DMS153 treated with DMSO at 0.1 percent for 48 hours (cell line): ENCODE measurements around the gene GLT1D1.
"Not testable (repeated sequence)": the region's sequence is repeated elsewhere in the genome, so short reads cannot be mapped to it uniquely, and the experiment has no call there.

Source experiments
- DNase-seq: peaks from one replicate; lab custom pipeline; 2025; ENCODE audit not compliant: unreplicated experiment; lab: John Stamatoyannopoulos, UW

The GLT1D1 gene

DNA sequence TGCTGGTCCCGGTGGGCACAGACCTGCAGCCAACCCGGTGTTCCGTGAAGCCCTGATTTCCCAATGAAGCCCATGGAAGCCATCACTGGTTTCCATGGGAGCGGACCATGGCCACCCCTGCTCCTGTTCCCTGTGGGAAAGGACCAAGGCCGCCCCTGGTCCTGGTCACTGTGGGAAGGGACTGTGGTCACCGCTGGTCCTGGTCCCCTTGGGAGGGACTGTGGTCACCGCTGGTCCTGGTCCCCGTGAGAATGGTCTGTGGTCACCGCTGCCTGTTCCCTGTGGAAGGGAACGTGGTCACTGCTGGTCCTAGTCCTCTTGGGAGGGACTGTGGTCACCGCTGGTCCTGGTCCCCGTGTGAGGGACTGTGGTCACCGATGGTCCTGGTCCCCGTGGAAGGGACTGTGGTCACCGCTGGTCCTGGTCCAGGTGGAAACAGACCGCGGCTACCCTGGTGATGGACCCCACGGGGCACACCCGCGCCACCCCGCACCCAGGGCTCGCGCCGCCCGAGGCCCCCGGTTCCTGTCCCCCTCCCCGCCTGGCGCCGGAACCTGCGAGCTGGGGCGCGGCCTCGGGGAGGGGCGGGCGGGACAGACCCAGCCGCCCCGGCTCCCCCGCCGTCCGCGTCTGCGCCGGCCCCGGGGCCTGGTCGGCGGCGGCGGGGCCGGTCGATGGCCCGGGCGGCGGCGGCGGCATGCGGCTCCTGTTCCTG, at the start of gene GLT1D1:
TSS of gene GLT1D1 (plus strand) at position 594 of the 715 bp plus-strand sequence. CDS start at position 698, 104 bp downstream.
- no peak for DNase-seq

DNA sequence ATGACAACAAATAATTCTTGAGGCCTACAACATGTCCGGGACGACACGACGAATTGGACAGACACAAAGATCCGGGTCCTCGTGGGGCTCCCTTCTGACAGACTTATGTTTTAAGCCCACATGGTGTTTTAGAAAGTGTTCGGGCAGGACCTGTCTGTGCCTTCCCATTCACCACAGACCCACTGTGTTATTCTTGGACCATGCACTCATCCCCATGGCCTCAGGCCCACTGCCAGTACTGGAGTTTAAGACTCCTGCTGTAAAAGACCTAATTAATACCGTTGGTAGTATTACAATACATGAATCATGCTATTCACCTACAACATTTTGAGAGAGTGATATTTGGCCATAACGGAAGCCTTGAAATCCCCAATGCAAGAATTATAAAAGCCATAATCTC, 49.5 kb upstream of the GLT1D1 start:
- no peak for DNase-seq

DNA sequence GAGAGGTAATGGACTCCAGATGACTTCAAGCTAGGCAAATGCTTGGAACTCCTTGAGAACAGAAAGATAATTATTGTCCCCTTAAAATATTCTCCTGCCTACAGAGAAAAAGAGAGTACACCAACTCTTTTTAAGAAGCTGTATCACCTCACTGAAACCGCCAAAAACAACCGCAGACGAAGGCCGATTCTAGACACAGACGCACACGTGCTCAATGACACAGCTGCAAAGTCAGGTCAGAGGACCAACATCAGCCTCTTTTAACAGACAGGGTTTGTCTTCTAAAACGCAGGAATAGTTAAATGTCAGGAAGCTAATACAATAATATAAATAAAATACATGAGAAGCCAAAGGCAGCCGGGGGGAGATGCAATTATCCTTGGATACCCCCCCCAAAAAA, 48.5 kb upstream of the GLT1D1 start:
- no peak for DNase-seq

DNA sequence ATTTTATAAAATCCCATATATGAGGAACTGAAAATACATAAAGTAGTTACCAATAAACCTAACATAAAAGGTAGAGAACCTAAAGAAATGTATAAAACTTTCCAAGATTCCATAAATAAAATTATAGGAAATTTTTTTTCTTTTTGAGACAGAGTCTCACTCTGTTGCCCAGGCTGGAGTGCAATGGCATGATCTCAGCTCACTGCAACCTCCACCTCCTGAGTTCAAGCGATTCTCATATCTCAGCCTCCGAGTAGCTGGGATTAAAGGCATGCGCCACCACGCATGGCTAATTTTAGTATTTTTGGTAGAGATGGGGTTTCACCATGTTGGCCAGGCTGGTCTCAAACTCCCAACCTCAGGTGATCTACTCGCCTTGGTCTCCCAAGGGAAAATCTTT, 47.9 kb upstream of the GLT1D1 start:
- not testable (repeated sequence) for DNase-seq

DNA sequence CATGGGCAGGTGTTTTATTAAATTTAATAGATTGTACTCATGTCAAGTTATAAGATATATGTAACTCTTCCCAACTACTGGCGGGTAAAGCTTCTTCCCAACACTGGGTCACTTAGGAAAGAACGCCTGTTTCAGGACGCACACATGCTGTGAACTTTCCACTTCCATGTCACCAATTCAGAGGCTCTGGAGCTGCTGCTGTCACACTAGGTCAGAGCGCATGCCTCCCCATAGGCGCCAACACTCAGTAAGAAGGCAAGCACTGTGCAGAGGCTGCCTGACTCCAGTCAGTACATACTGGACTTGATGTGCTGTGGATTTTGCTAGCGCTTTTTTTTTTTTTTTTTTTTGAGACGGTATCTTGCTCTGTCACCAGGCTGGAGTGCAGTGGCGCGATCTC, 46.7 kb upstream of the GLT1D1 start:
- no peak for DNase-seq

DNA sequence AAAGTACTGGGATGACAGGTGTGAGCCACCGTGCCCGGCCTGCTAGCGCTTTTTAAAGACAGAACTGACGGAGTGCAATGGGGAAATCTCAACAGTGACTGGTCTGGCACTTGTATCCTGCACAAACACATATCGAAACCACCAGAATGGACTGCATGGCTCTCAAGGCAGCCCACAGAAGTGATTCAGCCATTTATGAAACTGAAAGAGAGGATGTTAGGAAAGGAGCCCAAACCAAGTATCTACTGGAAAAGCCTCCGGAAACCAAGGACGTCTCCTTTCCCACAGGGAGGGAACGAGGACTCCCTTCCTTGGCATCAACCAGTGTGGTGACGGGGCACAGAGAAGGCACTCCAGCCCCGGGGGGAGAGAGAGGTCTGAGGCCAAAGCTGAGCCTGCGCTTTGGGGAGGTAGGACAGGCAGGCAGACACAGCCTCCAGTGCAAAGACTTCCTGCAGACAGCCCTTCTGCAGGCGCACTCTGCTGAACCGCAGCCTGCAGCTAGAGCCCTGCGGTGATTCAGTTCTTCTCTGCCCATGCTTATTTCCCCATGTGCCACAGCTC, 46.0 kb upstream of the GLT1D1 start:
- no peak for DNase-seq

DNA sequence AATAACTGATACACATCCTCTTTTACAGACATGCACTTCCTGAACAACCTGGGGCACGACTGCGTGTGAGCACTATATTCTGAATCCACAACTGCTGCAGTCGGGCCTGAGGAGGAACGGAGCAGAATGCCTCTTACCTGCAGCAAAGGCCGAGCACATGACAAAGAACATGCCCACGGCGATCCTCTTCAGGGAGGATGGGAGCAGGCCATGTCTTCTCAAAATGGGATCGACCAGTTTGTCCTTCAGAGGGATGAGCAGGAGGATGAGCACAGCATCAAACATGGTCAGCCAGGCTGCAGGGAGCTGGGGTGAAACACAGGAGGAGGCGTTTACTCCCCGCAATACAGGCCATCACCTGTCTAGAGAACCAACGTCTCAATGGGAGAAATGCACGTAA, 44.6 kb upstream of the GLT1D1 start:
- no peak for DNase-seq

DNA sequence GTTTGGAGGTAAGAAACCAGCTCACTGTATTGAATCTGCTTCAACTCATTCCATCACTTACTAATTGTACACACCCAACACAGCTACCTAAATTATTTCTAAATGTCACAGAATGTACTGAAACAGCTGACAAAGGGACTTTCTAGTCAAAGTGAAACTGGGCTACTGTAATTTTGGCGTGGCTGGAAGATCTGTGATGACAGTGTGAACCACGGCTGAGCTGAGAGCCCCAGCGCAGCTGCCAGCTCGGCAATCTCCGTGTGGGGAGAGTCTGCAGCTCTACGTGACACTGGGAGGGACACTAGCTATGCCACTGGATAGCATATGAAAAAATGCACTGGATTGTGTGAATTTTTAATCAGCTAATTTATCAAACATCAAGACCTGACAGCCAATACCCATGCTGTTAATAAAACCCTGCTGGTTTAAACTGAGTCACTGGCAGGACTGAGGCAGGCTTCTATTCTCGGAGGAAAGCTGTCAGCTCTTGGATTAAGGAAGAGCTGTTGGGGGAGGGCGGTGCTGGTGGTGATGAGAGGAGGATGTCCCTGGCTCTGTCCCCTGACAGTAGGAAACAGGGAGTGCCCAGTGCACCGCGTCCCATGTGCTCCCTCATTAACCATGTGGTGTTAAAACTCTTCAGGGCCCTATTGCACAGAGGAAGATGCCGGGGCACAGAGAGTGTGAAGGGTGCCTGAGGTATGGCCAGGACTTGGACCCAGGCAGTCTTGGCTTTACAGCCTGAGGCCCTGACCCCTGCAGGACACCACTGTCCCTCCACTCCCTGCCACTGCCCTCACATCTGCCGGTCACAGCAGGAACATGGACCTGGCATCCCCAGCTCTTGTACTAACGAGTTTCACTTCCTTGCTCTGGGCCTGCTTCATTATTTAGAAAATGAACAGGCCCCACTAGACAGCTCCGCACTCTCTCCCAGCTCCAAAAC, 42.8 kb upstream of the GLT1D1 start:
- DNase-seq: no peak

DNA sequence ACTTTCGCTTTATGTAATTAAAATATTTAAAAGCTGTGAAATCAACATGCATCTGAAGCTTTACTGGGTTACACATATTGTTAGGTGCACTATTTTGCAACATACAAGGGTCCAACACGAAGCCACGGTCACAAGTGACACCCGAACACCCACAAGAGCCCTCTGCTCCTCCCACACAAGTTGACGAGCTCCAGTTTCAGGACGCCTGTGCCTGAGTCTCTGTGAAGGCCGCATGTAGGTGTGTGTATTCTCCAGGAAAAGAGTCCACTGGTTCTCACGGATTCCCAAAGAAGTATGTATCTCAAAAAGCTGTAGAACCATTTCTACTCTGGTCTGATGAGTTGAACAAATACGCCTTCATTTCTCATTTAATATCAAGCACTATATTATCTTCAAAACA, 41.5 kb upstream of the GLT1D1 start:
- DNase-seq: no peak

DNA sequence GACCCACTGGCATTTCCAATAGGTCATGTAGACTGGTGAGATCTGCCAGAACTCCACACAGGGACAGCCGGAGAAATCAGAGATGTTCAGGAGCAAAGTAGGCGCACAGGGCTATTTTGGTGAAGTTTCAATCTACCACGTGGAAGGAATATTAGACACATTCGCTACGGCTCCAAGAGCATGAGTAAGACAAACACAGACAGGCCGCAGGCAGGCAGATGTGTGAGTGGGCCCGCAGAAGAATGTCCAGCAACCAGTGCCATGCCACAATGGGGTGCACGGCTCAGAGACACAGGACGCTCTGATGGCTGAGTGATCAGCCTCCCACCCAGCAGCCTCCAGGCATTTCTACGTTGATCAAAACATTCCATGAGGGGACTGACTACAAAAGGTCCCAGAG, 39.9 kb upstream of the GLT1D1 start:
- DNase-seq: no peak

DNA sequence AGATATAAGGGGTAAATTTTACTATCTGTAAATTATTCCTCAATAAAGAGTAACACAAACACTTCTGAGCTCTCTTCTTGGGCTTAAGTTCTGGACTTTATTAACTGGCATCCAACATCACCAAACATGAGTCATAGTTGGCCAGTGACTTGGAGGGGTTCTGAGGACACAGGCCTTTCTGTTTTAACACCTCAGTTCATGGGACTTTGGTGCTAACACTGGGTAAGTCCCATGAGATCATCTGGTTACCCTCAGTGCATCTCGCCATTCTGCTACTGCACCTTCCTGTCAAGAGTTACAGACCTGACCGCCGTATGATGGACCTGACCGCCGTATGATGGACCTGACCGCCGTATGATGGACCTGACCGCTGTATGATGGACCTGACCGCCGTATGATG, 39.4 kb upstream of the GLT1D1 start:
- DNase-seq: no peak

DNA sequence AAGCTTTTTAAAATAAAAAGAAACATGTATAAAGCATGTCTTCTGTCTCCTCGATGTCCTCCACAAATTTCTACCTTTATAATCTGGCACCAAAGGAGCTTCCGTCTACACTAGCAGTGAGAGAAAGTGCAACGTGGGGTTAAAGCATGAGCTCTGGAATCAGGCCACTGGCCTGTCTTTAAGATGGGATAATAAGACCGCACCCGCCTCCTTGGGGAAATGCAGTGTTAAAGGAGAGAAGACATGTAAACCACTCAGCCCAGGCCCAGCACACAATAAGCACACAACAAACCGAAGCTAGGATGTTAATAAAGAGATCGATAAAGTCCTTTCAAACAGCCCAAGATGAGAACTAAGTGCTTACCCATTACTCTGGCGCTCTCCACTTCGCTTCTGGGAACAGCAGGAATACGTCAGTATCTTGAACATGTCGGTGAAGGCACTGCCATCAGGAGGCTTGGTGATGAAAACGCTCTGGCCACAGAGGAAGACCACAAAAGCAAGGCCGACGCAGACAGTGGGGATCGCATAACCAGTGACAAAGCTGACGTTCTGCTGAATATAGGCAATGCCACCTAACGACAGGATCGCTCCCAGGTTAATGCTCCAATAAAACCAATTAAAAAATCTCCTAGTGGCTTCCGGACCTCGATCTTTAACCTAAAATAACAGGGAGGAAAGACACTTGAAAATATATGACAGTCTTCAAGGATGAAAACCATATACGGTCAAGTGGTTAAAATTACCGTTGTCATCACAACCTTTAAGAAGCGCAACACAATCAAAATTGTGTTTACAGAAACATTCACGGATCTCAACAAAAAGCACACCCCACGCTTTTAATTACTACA, 38.6 kb upstream of the GLT1D1 start:
- DNase-seq: no peak

DNA sequence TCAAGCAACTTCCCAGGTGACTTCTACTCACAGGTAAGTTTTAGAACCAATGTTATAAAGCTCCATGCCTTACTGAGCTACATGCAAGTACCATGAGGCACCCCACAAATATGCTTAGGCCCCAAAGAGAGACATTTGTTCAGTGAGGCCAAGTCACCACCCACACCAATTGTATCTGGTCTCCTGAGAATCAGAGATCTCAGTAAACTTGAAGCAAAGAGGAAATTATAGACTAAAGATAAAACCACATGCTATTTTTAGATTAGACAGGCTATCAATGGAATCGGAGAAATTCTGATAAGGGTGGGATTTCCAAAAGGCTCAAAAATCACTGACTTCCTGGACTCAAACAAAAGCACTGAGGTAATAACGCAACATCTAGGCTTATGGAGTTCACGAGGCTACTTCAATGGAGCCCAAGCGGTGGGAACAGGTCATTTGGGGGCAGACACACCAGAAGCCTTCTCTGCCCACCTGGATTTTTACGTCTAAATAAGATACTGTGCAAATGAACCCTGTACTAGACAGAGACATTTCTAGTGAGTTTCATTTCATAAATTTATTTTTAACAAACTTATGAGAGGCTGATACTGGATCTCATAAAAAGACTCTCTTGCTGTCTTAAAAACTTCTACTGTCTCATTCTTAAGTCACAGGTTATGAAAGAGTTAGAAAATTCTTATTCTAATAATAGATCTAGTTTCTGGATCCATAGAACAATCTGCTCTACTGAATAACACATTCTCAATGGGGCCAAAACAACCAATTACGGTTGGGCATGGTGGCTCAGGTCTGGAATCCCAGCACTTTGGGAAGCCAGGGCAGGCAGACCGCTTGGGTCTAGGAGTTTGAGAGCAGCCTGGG, 37.3 kb upstream of the GLT1D1 start:
- no peak for DNase-seq

DNA sequence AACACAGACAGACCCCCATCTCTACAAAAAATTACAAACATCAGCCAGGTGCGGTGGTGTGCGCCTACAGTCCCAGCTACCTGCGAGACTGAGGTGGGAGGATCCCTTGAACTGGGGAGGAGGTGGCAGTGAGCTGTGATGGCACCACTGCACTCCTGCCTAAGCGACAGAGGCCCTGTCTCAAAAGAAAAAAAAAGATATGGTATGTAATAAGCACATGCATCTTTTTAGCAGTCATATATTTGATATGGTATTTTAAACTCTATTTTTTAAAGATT, 36.7 kb upstream of the GLT1D1 start:
- DNase-seq: no peak

DNA sequence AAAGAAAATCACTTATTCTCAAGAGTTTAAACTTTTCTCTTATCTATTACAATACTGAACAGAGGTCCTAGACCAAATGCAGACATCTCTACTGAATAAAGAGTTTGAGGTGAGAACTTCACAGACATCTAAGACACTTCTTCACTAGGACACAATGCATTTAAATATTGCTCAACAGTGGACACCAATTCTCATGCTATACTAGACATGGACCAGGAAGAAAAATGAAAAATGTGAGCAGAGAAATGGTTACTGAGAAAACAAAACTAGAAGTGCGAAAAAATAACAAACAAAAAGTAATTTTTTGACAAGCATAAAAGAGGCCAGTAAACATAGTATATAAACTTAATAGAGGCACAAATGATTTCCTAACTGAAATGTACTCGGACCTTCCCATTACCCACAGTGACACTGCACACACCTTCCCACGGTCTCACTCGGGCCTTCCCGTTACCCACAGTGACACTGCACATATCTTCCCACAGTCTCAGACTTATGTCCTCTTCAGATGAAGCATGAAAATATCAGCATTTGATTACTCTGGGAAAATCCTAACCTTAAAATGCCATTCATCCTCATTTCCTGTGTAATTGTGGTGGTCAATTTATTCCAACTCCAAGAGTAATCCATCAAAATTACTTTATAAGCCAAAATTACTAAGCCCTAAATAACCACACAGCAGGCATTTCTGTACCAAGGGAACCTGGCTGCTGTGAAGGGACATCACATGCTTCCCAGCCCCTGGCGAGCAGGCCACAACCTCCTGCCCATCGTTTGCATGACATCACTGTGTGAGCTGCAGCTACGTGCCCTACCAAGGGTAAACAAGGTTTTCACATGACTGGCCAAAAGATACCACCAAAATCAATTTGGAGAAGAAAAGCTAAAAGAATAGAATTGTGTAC, 35.9 kb upstream of the GLT1D1 start:
- DNase-seq: no peak

DNA sequence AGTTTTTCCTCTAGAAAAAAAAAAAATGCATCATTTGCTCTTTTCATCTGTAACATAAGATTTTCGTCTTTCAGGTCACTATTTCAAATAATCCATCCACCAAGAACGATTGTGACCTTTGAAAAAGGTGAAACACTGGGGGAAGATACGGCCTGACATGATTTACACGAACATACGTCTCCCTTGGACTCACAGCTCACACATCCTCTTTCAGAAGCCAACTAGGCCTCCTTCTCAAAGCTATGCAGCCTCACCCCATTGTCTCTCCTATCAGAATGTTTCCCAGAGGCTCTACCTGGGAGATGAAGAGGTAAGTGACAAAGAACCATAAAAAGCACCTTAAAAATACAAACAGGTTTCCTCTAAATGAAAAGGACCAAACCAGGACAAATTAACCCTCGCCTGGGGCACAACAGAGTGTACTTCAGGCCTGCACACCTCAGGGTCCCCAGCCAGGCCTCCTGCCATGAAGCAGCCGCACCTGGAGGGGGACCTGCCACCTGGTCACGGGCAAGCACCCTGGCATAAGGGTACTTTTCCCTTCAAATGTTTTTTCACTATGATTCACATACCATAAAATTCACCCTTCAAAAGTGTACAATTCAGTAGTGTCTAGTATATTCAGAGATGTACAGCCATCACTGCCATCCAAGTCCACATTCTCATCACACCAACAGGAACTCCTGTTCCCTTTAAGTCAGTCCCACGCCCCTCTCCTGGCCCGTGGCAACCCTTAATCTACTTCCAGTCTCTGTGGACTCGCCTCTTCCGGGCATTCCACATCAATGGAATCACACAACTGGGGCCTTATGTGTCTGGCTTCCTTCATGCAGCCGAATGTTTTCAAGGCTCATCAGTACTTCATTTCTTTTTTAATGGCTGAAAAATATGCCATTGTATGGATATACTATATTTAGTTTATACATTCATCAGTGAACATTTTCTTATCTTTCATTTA, 34.9 kb upstream of the GLT1D1 start:
- no peak for DNase-seq

DNA sequence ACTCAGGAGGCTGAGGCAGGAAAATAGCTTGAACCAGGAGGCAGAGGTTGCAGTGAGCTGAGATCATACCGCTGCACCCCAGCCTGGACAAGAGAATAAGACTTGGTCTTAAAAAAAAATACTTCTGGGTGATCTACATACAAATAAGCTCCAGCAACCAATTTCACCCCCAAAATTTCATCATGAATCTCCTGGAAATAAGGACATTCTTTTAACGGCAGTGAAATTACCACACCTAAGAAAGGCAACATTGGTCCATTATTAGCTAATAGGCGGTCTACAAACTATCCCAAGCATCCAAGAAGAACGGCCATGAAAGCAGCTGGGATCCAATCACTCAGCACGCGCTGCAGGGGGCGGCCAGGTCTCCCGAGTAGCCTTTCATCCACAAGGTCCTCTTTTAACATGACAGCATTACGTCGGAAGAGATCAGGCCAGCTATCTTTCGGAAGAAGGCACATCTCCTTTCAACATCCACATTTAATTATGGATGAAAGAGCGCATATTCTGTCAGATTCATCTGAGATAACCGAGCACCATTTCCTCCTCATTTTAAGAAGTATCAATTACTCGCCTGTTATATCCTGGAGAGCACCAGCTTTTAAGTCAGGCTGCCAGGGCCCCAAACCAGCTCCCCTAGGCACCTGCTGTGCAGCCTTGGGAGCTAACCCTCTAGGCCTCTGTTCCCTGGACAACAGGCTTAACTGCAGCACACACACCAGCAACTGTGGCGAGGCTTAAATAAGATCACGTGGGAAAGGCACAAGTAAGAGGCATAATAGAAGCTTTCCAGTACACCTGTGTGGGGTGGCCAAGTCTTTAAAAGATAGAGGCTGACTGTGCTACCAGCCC, 33.8 kb upstream of the GLT1D1 start:
- DNase-seq: no peak
